ENCODE data around the gene SLC12A3.

DNA sequence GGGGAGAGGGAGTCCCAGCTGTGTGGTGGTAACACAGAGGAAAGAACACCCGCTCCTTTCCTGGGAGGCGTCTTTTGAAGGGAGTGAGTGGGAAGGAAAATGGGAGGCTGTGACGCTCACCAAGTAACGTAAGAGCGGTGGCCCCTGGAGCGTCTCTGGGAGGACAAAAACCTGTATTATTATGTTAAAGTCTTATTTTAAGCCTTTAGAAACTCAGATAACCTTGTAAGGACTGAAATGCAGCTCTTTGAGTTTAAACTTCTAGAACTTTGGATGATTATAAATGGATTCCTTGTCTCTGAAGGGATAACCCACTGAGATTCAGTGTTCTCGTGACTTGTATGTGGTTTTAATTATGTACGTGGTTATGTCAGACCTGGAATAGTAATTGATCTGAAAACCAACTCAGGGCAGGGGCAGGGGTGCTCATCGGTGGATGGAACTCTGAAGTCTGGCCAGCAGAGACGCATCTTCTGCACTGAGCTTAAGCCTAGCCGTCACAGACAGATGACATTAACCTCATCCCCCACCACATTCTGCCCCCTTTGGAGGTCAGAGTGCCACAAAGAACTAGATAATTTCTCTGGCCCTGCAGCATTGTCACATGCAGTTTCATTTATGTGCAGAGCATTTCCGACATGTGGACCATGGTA, 41.8 kb upstream of the SLC12A3 start:
- TF ChIP-seq, protein P1, sequence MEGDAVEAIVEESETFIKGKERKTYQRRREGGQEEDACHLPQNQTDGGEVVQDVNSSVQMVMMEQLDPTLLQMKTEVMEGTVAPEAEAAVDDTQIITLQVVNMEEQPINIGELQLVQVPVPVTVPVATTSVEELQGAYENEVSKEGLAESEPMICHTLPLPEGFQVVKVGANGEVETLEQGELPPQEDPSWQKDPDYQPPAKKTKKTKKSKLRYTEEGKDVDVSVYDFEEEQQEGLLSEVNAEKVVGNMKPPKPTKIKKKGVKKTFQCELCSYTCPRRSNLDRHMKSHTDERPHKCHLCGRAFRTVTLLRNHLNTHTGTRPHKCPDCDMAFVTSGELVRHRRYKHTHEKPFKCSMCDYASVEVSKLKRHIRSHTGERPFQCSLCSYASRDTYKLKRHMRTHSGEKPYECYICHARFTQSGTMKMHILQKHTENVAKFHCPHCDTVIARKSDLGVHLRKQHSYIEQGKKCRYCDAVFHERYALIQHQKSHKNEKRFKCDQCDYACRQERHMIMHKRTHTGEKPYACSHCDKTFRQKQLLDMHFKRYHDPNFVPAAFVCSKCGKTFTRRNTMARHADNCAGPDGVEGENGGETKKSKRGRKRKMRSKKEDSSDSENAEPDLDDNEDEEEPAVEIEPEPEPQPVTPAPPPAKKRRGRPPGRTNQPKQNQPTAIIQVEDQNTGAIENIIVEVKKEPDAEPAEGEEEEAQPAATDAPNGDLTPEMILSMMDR (IDR thresholded peaks at IDR 0.05; ENCODE audit: borderline replicate concordance, extremely low read depth, low read length, poor library complexity, severe bottlenecking) = no peak
- TF ChIP-seq EZH2 (IDR thresholded peaks at IDR 0.05; ENCODE audit: borderline replicate concordance, low read depth, low read length, severe bottlenecking) = no peak
